ENCODE measurements around the gene MAX.
A peak's percentile ranks its signal among the peaks of the same experiment; 100 is the strongest.
"Not testable (repeated sequence)": the region's sequence is repeated elsewhere in the genome, so short reads cannot be mapped to it uniquely, and the experiment has no call there.

Gene MAX

DNA sequence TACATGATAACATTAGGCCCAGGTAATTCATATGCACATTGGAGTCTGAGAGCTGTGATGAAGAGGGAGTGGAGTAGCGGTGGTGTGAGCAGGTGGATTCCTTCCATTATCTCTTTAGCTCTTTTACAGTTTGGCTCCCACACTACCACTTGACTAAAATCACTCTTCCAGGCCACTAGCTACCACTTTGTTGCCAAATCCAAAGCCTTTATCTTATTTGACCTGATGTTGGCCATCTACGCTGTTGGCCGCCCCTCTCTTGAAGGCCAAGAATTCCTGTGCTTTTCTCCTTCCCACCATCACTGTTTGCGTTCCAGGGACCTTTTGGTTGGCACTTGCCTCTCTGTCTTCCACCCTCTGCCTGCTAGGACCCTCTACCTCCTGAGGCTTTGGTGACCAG lies 4.0 kb upstream of the MAX start:
- DNase-seq: no peak

DNA sequence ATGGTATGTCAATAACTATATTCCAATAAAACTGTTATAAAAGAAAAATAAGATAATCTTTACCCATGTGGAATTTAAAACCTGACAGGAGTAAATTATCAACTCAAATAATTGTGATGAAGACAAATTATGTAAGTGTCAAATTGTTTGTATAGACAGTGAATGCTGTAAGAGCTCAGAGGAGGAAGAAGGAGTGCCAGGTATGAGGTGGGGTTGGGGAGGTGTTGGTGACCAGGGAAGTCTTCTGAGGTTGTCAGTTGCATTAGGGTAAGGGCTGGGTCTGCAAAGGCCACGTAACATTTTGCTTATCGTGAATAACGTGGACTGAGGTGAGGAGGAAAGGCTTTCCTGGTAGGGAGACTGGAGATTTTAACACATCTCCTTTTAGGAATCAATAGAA lies 2.5 kb upstream of the MAX start:
- no peak for DNase-seq

DNA sequence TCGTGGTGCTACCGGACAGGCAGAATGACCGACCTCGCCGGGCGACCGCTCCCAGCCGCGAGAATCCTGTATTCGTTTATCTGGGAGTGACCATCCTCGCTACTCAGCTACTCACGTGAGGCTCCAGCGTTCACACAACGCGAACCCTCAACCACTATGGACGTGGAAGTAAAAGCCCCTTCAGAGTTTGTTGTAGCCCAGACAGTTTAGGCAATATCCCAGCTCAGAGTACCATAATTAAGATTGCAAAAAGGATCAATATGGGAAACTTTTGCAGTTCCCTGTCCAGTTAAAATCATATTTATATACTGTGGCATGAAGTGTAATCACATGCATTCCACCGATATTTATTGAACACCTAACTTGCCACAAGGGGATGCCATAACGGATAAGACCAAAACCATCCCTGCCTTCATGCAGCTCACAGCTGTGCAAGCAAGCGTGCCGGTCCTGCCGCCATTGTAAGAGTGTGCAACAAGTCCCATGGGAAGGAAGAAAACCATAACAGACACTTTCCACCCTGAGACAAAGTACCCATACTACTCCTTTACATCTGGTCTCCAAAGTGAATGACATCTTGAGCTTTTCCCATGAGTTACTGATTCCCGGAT lies 938 bp upstream of the MAX start:
- DNase-seq: no peak

DNA sequence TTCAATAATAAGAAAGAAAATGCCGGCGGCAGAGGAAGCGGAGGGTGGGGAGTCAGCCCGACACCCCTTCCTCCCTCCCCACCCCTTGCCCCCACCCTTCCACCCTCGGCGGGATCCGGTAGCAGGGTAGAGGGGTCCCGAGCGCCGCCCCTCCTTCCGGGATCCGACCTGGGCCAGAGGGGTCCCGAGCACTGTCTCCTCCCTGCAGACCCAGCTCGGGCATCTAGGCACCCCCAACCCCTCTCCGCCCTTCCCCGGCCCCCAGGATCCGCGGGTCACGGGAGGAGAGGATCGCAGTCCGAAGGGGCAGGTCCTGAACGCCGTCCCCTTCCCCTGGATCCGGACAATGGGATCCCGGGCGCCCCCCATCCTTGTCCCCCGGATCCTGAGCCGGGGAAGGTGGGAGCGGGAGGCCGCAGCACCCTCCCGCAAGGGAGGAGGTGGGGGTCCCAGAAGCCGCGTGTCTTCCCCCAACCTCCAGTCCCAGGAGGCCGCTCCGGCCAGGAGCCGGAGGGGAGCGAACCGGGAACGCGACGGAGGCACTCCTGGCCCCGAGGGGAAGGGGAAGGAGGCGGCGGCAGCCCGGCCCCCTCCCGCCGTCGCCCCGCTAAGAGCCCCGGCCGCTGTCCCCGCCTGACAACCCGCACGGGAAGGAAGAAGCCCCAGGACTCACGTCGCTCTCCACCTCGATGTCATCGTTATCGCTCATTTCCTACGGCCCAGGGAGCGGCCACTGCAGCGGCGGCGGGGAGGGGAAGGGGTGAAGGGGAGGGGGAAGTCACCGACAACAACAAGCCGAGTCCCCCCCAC lies 481 bp downstream of the MAX start:
- peak in 9 of 56 donors; percentile 12 to 48 (median 34) for DNase-seq

DNA sequence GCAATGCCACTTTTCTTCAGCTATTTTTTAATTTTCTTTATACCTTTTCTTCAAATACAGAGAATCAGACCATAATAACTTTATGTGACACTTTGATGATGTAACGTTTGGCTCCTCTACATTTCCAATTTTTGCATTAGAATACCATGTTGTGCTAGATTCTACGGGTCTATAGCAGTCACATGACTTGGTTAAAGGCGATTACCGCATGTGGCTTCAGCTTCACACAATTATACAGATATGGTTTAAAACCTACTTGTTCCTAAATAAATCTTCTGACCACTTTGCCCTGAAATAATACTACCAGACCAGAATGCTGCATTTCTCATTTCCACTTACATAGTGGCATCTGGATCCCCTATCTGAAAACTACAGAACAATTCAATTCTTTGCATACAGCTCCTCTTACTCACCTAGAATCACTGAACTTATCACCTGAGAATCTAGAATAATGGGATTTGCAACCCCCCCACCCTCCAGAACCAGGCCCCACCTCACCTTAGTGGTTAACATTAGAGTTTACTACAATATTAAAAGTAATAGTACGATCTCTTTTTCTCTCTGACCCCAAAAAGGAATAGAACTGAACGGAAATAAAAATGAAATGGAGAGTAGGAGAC lies 1.3 kb downstream of the MAX start:
- DNase-seq: no peak

DNA sequence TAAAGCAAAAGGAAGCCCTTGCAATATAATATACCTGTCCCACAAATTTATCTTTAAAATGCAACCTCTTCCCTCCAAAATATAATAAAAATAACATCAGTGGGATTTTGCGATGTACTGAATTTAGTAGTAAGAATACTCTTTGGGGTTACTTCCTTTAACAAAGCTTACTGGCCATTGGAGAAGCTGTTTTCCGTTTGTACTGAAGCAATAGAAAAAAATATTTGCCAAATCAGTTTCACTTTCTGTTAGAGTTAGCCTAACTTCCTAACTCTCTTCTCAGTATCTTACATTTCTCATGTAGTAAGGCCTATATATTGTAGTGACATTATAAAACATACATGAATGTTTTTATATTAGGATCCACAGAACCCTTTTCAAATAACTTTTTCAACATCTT lies 3.7 kb downstream of the MAX start:
- DNase-seq: no peak

DNA sequence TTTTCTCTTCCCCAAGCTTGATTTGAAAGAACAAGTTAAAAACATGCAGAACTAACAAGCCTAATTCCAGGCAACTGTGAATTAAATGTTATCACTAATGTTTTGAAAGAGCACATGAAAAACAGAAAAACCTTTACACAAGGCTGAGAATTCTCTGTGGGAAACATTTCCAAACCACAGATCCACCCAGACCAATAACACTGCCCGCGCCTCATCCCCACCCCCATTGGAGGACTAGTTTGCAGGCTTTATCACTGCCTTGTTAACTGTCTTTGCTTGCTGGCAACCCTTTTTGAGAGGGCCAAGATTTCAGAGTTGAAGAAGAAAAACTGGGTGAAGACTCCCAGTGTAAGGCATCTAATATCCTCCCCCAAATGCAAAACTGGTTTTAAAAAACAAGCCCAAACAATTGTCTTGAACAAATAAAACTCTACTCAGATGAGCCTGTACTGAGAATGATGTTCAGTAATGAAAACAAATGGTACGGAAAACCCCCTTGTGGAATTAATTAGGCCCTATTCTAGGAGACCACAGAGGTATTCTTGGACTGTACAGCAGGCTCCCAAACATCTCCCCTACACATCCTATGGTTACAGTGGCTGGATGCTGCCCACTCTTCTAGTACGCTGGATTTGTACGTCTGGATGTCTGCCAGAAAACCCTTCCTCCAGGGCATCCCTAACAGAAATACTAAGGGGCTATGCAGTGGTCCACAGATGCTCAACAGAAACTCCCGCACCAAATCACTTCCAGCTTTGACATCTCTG lies 5.8 kb downstream of the MAX start:
- no peak for DNase-seq

DNA sequence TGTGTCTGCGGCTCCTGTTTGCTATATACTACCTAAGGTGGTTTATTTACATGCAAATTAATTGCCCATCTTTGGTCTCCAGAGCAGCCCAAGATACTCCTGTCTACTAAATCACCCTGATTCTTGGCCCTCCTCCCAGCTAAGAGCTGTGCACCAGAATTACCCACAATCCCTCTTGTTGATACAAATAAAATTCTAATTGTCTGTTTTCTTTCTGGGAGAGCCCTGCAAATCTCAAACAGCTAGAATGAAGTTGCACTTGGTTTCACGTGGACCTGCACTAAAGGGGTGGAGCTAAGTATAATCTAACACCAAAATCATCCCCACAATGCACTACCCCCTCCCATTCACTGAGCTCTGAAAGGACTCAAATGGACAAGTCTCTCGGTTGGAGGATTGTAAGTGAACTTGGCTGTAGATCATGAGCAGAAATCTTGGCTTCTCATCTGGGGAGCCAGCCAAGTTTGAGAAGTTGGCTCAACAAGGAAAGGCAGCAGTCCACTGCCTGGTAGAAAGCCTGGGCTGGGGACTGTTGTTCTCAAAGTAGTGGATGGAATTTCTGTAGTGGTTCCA lies 6.6 kb downstream of the MAX start:
- peak in 49 of 56 donors; percentile 3 to 79 (median 42) for DNase-seq

DNA sequence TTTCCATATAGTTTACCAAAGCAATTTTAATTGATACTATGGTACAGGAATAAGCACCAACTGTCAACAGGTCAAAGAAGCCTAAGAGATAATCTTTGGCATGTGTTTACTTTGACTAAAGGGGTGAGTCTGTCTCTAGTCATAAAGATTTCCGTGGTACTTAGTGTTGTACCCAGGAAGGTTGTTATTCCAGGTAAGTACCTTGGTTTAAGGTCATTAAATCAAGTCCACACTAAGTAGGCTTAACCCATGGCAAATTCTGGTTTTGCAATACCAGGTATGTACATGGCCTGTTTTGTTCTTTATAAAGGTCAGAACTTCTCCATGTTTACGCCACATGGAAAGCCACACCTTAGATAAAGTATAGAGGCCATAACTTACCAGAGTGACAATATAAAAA lies 10.0 kb downstream of the MAX start:
- DNase-seq: no peak

DNA sequence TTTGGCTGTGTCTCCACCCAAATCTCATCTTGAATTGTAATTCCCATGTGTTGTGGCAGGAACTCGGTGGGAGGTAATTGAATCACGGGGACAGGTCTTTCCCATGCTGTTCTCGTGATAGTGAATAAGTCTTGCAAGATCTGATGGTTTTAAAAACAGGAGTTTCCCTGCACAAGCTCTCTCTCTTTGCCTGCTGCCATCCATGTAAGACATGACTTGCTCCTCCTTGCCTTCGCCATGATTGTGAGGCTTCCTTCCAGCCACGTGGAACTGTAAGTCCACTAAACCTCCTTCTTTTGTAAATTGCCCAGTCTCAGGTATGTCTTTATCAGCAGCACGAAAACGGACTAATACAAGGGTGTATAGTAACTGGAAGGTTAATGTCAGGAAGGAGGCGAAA lies 14.5 kb downstream of the MAX start:
- not testable (repeated sequence) for DNase-seq

DNA sequence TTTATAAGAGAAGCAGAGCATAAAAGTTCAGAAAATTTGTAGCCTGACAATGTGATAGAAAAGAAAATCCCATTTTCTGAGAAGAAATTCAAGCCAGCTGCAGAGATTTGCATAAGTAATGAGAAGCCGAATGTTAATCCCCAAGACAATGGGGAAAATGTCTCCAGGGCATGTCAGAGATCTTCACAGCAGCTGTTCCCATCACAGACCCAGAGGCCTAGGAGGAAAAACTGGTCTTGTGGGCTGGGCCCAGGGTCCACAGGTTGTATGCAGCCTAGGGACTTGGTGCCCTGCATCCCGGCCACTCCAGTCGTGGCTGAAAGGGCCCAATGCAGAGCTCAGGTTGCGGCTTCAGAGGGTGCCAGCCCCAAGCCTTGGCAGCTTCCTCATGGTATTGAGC lies 15.6 kb downstream of the MAX start:
- DNase-seq: not testable (repeated sequence)

DNA sequence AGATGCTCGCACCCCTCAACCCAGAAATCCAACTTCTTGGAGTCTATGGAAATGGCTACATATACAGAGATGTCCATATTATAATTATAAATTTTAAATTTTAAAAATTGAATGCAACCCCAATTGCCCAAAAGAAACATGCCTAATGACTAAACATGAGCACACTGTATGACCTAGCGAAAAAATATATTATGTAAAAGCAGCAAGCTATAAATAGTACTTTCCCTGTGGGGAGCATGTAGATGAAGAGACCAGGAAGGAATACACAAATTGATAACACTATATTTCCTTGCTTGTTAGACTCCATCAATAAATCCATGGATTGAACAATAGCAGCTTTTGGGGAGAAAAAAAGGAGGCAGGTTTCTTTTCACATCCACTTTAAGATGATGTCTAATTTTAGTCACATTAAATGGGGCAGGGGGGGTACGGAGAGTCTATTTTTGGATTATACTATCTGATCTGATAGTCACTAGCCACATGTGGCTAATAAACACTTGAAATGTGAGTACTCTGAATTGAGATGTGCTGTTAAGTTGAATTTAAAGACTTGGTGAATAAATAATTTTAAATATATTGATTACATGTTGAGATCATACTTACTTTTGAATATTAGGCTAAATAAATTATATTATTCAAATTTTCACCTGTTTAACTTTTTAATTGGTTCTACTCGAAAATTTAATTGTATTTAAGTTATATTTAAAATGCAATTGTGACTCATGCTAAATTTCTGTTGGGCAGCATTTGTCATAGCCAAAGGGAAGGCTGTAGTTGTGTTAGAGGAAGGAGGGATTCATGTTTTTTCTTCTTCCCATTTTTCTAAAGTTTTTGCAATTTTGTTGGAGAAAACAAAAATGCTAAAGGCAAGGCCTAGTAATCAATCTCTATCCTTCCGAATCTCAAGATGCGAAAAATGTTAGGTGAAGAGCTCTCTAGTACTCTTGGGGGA lies 17.5 kb downstream of the MAX start:
- DNase-seq: no peak

DNA sequence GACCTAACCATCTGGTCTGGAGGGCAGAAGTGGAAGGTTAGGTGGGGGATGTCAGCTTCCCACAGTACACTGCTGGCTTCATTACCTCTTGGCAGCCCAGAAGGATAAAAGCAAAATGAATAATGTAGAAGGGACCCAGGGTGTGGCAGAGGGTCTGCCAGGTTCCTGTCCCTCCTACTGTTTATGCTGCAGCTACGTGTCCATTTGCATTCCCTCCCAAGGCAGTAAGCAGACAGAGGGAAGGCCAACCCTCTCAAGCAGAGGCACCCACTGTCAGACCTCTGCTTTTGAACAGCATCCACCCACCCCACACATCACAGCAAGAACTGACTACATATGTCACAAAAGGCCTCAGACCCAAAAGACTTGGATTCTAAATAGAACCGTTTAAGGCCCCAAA lies 19.4 kb downstream of the MAX start:
- DNase-seq: no peak

DNA sequence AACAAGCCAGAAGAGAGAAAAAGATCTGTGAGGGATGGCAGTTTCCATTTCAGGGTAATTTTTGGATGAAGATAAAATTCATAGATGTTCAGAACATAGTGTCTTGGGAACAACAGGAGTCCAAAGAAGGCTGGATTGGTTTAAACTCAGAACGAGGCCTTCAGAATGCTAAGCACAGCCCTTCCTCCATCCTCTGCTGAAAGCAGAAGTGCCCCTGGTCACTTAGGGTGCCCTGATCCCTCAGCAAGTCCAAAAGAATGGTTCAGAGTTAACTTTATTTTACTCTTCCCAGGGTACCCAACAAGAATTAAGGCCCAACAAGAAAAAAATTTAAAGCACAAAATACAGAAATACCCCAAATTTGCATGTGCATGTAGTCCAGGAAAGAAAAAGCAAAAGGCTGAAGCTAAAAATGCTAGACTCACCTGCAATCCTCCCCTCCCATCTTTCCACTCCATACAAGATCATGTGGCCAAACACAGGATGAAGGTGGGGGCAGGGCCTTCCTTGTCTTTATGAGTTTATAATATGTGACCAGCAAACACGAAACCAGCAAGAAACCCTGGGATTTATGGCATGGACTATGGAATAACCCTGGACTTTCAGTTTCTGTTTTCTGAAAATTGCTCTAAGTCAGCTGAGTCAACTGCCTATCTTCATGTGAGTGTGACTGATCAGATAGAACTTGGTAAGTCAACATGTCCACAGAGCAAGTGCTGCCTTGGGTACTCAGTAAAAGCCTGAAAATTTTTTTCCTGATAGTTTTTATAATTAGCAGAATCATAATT lies 21.2 kb downstream of the MAX start:
- no peak for DNase-seq

DNA sequence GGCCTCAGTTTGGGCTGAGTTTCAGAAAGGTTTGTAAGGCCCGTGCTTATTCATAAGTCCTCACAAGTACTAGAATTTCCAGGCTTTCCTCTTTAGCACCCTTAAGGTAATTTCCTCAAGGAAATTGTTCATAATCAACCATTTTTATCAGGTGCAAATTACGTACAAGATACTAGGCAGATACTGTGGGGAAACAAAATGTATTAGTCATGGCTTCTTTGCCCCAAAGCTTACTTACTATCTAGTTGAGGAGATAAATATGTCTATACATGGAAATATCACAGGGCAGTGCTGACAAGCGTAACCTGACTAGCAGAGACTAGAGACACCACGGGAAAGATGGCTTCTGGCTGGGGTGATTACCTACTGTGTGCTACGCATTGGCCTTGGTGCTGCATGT lies 22.5 kb downstream of the MAX start:
- DNase-seq: no peak

DNA sequence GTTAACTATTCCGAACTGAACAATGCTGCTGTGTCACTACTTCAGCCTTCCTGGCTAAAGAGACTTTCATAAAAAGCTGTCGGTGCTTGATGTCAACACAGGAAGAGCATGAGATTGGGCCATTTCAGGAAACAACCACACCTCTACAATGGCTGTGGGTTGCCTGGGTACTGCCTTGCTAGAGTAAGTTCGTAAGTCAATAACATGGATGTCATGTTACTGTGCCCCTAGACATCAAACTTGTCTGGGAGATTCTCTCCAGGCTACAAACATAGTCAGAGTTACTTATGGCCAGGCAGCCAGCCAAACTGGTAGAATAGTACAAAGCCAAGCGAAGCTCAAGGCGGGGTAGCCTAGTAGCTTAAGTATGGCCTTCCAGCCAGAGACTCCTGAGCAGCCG lies 23.1 kb downstream of the MAX start:
- no peak for DNase-seq

DNA sequence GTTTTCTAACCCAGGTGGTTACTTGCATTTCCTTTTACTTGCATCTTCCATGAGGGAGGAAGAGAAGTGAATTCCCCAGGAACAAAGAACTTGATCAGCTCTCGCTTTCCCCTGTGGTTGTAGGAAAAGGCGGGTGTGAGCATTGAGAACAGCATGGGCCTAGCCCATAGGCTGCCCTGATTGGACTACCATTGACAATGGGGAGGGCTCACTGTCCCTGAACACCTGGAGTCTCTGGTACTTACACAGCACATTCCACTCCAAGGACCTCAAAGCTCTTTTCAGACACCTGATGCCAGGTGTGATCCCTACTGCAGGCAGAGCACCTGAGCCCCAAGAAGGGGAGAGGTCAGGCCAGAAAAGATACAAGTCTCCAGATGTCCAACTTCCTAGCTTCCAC lies 25.0 kb downstream of the MAX start:
- no peak for DNase-seq

DNA sequence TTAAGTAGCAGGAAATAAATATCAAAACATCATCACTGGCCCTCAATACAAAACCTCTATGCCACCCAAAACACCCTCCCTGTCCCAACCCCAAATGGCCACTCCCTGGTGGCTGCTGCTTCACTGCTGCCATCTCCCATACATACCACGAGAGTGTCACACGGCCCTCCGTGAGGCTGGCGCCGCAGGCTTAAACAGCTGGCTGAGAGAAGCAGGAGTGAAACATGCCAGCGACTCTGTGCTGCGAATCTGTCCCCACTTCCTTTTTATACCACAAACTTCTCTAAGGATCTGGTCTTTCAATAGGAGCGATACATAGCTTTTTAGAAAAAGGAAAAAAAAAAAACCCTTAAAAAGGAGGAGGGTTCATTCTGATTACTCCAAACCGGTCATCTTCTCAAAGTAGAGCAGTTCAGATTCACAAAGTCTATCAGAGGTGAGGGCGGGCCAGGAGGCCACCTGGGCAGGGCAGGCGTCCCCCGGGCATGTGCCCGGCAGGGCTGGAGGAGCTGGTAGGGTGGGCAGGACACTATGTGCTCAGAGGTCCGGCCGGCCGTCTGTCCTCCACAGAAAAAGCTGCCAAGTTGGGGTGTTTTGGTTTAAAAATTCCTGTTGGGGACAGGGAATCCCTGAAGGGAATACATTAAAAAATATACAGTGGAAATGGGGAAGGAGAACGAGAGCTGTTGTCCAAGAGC lies 26.5 kb downstream of the MAX start:
- peak in 1 of 56 donors; percentile 21 for DNase-seq
